HepG2 (cell line): Measurements from ENCODE around the gene LYPD8. TPM values are rescaled to one million over a fixed set of nuclear protein-coding genes. Genes with fewer than 3 reads are reported as not detected.

Source experiments
- ATAC-seq: fragments of 200-7000 bp; cut with Tn5 transposase; 3 replicates; pipeline ENCODE4 v1.9.1; 2020; ENCODE audit warnings: mild to moderate bottlenecking, moderate library complexity
- BruUV-seq: library from RNA; stranded (reverse); fragments of 400-500 nt; replicated peaks from 2 replicates; lab custom pipeline; 2021; lab: Mats Ljungman, UMichigan
- CTCF ChIA-PET: fragments of 300-600 bp; formaldehyde crosslinking; extraction: SDS; loops from one replicate; lab custom pipeline; 2021; ENCODE audit warnings: low total read pairs, inconsistent platforms, low intra/inter-chr PET ratio; lab: Yijun Ruan, JAX
- POLR2A ChIA-PET: fragments of 350-600 bp; sonication (Branson Sonifier 250); formaldehyde crosslinking; loops from one replicate; lab custom pipeline; 2020; ENCODE audit warnings: antibody characterized with exemption, inconsistent platforms; lab: Yijun Ruan, JAX
- DNase-seq: peaks from one replicate; pipeline ENCODE4 v3.0.0-alpha.2; 2015; ENCODE audit warnings: low spot score
- FAIRE-seq: peaks from 3 replicates; lab custom pipeline; 2011; peaks lifted over from hg19 to GRCh38; lab: Jason Lieb, UNC
- H2AFZ ChIP-seq: one replicate; pipeline ENCODE4 v1.6.1; 2011; ENCODE audit warnings: low read length, inconsistent platforms
- H3K27ac ChIP-seq: fragments of 300-600 bp; 3 replicates; pipeline ENCODE4 v1.8.0; 2011; ENCODE audit warnings: mixed run types, mild to moderate bottlenecking, mixed read lengths, low read length, inconsistent platforms; ENCODE audit not compliant: insufficient read depth; ENCODE audit errors: extremely low read length
- H3K27me3 ChIP-seq, 2 experiments: fragments of 200-600 bp in 1 of 2; 2 replicates in 1 of 2; 3 replicates in 1 of 2; pipeline versions ENCODE4 v1.6.0 to v1.8.0; 2011; ENCODE audit warnings: low read length in 2 of 2, mild to moderate bottlenecking in 2 of 2, moderate library complexity in 2 of 2, inconsistent platforms in 1 of 2; ENCODE audit not compliant: insufficient read depth in 2 of 2, control insufficient read depth in 1 of 2
- H3K36me3 ChIP-seq, 2 experiments: fragments of 200-600 bp in 1 of 2; replicated peaks in 1 of 2; 2 replicates in 1 of 2; 3 replicates in 1 of 2; pipeline versions ENCODE4 v1.5.1 to v1.8.0; 2011; ENCODE audit warnings: low read length in 2 of 2, inconsistent platforms in 1 of 2; ENCODE audit not compliant: insufficient read depth in 2 of 2, control insufficient read depth in 1 of 2
- H3K4me1 ChIP-seq: 2 replicates; pipeline ENCODE4 v1.5.1; 2012; ENCODE audit warnings: low read length, inconsistent platforms; ENCODE audit not compliant: insufficient read depth
- H3K4me2 ChIP-seq: 2 replicates; pipeline ENCODE4 v1.6.0; 2011; ENCODE audit warnings: low read depth, low read length, inconsistent platforms
- H3K4me3 ChIP-seq, 3 experiments: fragments of 200-600 bp in 1 of 3; sonication (generic), shearing (Covaris generic) in 1 of 3; replicated peaks in 1 of 3; 2 replicates each; pipeline ENCODE4 v1.5.1; 2011 to 2016; ENCODE audit warnings: low read length in 3 of 3, inconsistent platforms in 2 of 3, low read depth in 2 of 3, mild to moderate bottlenecking in 2 of 3, control low read depth in 1 of 3, mixed read lengths in 1 of 3; ENCODE audit not compliant: insufficient read depth in 1 of 3
- H3K79me2 ChIP-seq: one replicate; pipeline ENCODE4 v1.6.1; 2011; ENCODE audit warnings: low read length, inconsistent platforms; ENCODE audit not compliant: insufficient read depth
- H3K9ac ChIP-seq: 2 replicates; pipeline ENCODE4 v1.6.0; 2011; ENCODE audit warnings: mild to moderate bottlenecking, low read depth, low read length, inconsistent platforms; ENCODE audit not compliant: insufficient read depth
- H3K9me3 ChIP-seq: 2 replicates; pipeline ENCODE4 v1.5.1; 2012; ENCODE audit warnings: mild to moderate bottlenecking, low read length
- H4K20me1 ChIP-seq: 2 replicates; pipeline ENCODE4 v1.6.0; 2011; ENCODE audit warnings: inconsistent platforms, mild to moderate bottlenecking, low read length, moderate library complexity; ENCODE audit not compliant: insufficient read depth
- CREB1 ChIP-seq, 2 experiments: fragments of 450-650 bp in 1 of 2; IDR thresholded peaks; 2 replicates each; pipeline ENCODE4 v1.6.1; 2016 to 2017; ENCODE audit warnings: control low read depth in 1 of 2, mild to moderate bottlenecking in 1 of 2, missing compliant biosample characterization in 1 of 2, missing genetic modification characterization in 1 of 2
- FOXK2 ChIP-seq: fragments of 450-650 bp; IDR thresholded peaks from 2 replicates; pipeline ENCODE4 v1.6.1; 2016
- KAT2B ChIP-seq: fragments of 150-350 bp; IDR thresholded peaks from 2 replicates; pipeline ENCODE4 v1.6.1; 2014; ENCODE audit warnings: low read depth, low read length, borderline replicate concordance
- KDM4B ChIP-seq: sonication (generic); formaldehyde crosslinking; IDR thresholded peaks from 2 replicates; pipeline ENCODE4 v1.4.0; 2020; ENCODE audit warnings: missing genetic modification reagents
- PHF21A ChIP-seq: sonication (generic); formaldehyde crosslinking; IDR thresholded peaks from 2 replicates; pipeline ENCODE4 v1.5.0; 2020; ENCODE audit warnings: mild to moderate bottlenecking, missing genetic modification reagents
- RXRA ChIP-seq: sonication (generic); formaldehyde crosslinking; IDR thresholded peaks from 2 replicates; pipeline ENCODE4 v1.5.1; 2020; ENCODE audit warnings: missing genetic modification reagents
- STAG1 ChIP-seq: sonication (generic); formaldehyde crosslinking; IDR thresholded peaks from 2 replicates; pipeline ENCODE4 v1.4.0; 2020; ENCODE audit warnings: missing genetic modification reagents
- ZNF367 ChIP-seq: sonication (generic); formaldehyde crosslinking; IDR thresholded peaks from 2 replicates; pipeline ENCODE4 v1.4.0; 2020; ENCODE audit warnings: missing genetic modification reagents, borderline replicate concordance
- ZNF563 ChIP-seq: sonication (generic); formaldehyde crosslinking; IDR thresholded peaks from 2 replicates; pipeline ENCODE4 v1.8.0; 2022; ENCODE audit warnings: mild to moderate bottlenecking, moderate library complexity, missing genetic modification reagents
- WGBS: methylation state at CpG from one replicate; pipeline ENCODE4 v1.1.6; 2017; ENCODE audit warnings: low lambda C conversion rate; 5-methylcytosine and 5-hydroxymethylcytosine counted together
- in situ Hi-C: cut with HindIII; loops from 2 replicates; pipeline ENCODE4 v1.10.0; 2017; ENCODE audit warnings: low pct_unique_long_range_greater_than_20kb; ENCODE audit not compliant: extremely low pct_ligation_motif_present
- intact Hi-C: fragments of 100-400 bp; cut with micrococcal nuclease; formaldehyde crosslinking; loops from one replicate; pipeline ENCODE4 v1.10.0; 2022; ENCODE audit not compliant: unreplicated experiment
- polyA plus RNA-seq, 8 experiments: library from polyadenylated mRNA; depleted of rRNA in 3 of 8; stranded (reverse) in 7 of 8; unstranded in 1 of 8; fragments of >200 nt; fragmentation: Illumina TruSeq in 4 of 8; extraction: Trizol in 4 of 8; gene quantifications; 2 replicates each; pipeline versions ENCODE4 v1.2.1 to v1.2.3, GENCODE V29; 2011 to 2016; ENCODE audit warnings: low read depth in 4 of 8, missing spikeins in 1 of 8, mixed read lengths in 1 of 8; ENCODE audit not compliant: insufficient read depth in 1 of 8
- total RNA-seq, 5 experiments: library from RNA; depleted of rRNA; stranded (reverse); fragments of >200 nt; fragmentation: Illumina TruSeq; extraction: Trizol; gene quantifications; 2 replicates each; pipeline ENCODE4 v1.2.3, GENCODE V29; 2016; ENCODE audit warnings: low read depth in 1 of 5
- TF ChIP-seq, protein P1 (sequence below): sonication (generic); formaldehyde crosslinking; IDR thresholded peaks from 2 replicates; pipeline ENCODE4 v1.5.0; 2020; ENCODE audit warnings: mild to moderate bottlenecking, missing genetic modification reagents, moderate library complexity
- TF ChIP-seq, protein P2 (sequence below), 2 experiments: IDR thresholded peaks; 2 replicates each; pipeline ENCODE4 v1.6.1; 2011 to 2012; ENCODE audit warnings: low read length in 2 of 2, borderline replicate concordance in 1 of 2, low read depth in 1 of 2, mild to moderate bottlenecking in 1 of 2, moderate library complexity in 1 of 2
- TF ChIP-seq, protein P3 (sequence below): IDR thresholded peaks from 2 replicates; pipeline ENCODE4 v1.6.1; 2016; ENCODE audit warnings: low read depth, control low read depth

The LYPD8 gene
- total and polyA plus RNA-seq, 2 of the 13 experiments (the other 11 are each of a cell fraction or from before 2014, with no cell fraction given), result not detected

DNA sequence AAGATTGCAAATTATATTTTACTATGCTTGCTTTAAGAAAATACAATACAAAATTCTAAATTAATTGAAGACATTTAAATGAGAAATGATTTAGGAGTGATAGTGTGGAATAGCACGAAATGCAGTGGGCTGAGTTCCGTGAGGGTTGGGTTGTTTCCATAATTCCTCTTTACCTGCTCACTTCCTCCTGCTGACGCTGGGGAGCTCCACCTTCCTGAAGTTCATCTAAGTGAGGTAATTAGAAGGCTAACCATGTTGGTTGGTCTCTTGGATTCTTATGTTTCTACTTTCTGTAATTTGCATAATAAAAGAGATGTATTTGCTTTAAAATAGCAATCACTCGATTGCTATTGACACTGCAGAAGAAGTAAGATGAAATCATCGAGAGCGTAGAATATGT lies 57.7 kb downstream of the LYPD8 start:
- H3K27me3 ChIP-seq, result no peaks in the 10 kb centered on the region
- H3K27ac ChIP-seq, result no peak overlapping the region
- peak; percentile 45 for TF ChIP-seq STAG1 (CRISPR knock-in tag)
- no peak for TF ChIP-seq KDM4B
- TF ChIP-seq, protein P1, sequence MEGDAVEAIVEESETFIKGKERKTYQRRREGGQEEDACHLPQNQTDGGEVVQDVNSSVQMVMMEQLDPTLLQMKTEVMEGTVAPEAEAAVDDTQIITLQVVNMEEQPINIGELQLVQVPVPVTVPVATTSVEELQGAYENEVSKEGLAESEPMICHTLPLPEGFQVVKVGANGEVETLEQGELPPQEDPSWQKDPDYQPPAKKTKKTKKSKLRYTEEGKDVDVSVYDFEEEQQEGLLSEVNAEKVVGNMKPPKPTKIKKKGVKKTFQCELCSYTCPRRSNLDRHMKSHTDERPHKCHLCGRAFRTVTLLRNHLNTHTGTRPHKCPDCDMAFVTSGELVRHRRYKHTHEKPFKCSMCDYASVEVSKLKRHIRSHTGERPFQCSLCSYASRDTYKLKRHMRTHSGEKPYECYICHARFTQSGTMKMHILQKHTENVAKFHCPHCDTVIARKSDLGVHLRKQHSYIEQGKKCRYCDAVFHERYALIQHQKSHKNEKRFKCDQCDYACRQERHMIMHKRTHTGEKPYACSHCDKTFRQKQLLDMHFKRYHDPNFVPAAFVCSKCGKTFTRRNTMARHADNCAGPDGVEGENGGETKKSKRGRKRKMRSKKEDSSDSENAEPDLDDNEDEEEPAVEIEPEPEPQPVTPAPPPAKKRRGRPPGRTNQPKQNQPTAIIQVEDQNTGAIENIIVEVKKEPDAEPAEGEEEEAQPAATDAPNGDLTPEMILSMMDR, result peak; percentile 22; the same call in 1 of the 2 replicates
- ATAC-seq (no peak), FAIRE-seq (no peak), DNase-seq (no peak)
- no peak overlapping the region for H2AFZ ChIP-seq
- H4K20me1 ChIP-seq, result no peaks in the 10 kb centered on the region
- in situ Hi-C loops, result loop anchor here (10.0 kb wide), 1 partner anchor 73 kb away; no protein-coding TSS in a partner anchor
- no peak overlapping the region for H3K4me2 ChIP-seq
- ChIA-PET CTCF (interaction anchor here (4.3 kb wide), 1 partner anchor 108 kb away, joined by 40 read pairs; no protein-coding TSS in a partner anchor), POLR2A (no interaction called here)
- H3K79me2 ChIP-seq, result no peaks in the 10 kb centered on the region
- no peak overlapping the region for H3K4me3 ChIP-seq
- no peaks in the 10 kb centered on the region for H3K36me3 ChIP-seq
- WGBS, result 39% methylated on average over 6 of the region's 6 CpGs
- no peaks in the 10 kb centered on the region for H3K4me1 ChIP-seq
- no peaks in the 10 kb centered on the region for H3K9me3 ChIP-seq
- no peak overlapping the region for H3K9ac ChIP-seq
- intact Hi-C loops, result loop anchor here (5.0 kb wide), 1 partner anchor 94 kb away; no protein-coding TSS in a partner anchor
- BruUV-seq, result no TSS peak

DNA sequence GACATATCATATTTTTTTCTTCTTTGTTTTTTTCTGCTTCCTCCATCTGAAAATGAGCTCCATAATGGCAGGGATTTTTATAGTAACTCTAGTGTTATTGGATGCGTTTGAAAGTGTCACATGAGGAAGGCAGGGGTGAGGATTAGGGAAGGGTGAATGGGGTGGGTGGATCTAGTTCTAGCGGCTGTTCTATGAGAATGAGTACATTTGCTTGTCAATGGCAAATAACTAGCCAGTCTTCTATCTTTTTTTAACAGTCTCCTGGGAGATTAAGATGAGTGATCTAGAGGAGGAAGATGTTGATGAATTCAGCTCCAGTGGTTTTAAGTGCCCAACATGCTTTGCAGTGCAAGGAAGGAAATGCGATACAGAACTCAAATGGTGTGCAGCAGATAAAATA lies 58.8 kb downstream of the LYPD8 start:
- 32% methylated on average over 3 of the region's 3 CpGs for WGBS
- ATAC-seq (no peak), FAIRE-seq (no peak), DNase-seq (no peak)
- ChIA-PET POLR2A (no interaction called here), CTCF (interaction anchor here (0.7 to 4.3 kb wide), 2 partner anchors 75 to 109 kb away, joined by 3 to 40 read pairs; no protein-coding TSS in a partner anchor)
- Histone ChIP-seq H3K4me2 (no peak overlapping the region), H2AFZ (no peak overlapping the region), H4K20me1 (no peaks in the 10 kb centered on the region), H3K9me3 (no peaks in the 10 kb centered on the region), H3K27ac (no peak overlapping the region), H3K9ac (no peak overlapping the region), H3K79me2 (no peaks in the 10 kb centered on the region), H3K36me3 (no peaks in the 10 kb centered on the region), H3K4me1 (no peaks in the 10 kb centered on the region), H3K4me3 (no peak overlapping the region), H3K27me3 (no peaks in the 10 kb centered on the region)
- intact Hi-C loops, result loop anchor here (1.0 to 5.0 kb wide), 3 partner anchors 96 to 142 kb away; partner anchors contain the start of gene ZNF672
- in situ Hi-C loops, result loop anchor here (10.0 kb wide), 1 partner anchor 72 kb away; no protein-coding TSS in a partner anchor
- no TSS peak for BruUV-seq
- TF ChIP-seq, protein P2, sequence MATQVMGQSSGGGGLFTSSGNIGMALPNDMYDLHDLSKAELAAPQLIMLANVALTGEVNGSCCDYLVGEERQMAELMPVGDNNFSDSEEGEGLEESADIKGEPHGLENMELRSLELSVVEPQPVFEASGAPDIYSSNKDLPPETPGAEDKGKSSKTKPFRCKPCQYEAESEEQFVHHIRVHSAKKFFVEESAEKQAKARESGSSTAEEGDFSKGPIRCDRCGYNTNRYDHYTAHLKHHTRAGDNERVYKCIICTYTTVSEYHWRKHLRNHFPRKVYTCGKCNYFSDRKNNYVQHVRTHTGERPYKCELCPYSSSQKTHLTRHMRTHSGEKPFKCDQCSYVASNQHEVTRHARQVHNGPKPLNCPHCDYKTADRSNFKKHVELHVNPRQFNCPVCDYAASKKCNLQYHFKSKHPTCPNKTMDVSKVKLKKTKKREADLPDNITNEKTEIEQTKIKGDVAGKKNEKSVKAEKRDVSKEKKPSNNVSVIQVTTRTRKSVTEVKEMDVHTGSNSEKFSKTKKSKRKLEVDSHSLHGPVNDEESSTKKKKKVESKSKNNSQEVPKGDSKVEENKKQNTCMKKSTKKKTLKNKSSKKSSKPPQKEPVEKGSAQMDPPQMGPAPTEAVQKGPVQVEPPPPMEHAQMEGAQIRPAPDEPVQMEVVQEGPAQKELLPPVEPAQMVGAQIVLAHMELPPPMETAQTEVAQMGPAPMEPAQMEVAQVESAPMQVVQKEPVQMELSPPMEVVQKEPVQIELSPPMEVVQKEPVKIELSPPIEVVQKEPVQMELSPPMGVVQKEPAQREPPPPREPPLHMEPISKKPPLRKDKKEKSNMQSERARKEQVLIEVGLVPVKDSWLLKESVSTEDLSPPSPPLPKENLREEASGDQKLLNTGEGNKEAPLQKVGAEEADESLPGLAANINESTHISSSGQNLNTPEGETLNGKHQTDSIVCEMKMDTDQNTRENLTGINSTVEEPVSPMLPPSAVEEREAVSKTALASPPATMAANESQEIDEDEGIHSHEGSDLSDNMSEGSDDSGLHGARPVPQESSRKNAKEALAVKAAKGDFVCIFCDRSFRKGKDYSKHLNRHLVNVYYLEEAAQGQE (IDR thresholded peaks at IDR 0.05; ENCODE audit: borderline replicate concordance in 1 of 2, low read depth in 1 of 2, low read length in 2 of 2), result no peak
- TF ChIP-seq RXRA (CRISPR knock-in tag) (no peak), KAT2B (no peak), ZNF563 (CRISPR knock-in tag) (no peak), CREB1 (IDR thresholded peaks at IDR 0.05) (no peak), CREB1 (CRISPR knock-in tag; IDR thresholded peaks at IDR 0.05) (no peak), FOXK2 (no peak), PHF21A (no peak), ZNF367 (CRISPR knock-in tag) (no peak)
- TF ChIP-seq, protein P3, sequence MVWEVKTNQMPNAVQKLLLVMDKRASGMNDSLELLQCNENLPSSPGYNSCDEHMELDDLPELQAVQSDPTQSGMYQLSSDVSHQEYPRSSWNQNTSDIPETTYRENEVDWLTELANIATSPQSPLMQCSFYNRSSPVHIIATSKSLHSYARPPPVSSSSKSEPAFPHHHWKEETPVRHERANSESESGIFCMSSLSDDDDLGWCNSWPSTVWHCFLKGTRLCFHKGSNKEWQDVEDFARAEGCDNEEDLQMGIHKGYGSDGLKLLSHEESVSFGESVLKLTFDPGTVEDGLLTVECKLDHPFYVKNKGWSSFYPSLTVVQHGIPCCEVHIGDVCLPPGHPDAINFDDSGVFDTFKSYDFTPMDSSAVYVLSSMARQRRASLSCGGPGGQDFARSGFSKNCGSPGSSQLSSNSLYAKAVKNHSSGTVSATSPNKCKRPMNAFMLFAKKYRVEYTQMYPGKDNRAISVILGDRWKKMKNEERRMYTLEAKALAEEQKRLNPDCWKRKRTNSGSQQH, result no peak
